ENCODE measurements around the gene SLC5A11.

DNA sequence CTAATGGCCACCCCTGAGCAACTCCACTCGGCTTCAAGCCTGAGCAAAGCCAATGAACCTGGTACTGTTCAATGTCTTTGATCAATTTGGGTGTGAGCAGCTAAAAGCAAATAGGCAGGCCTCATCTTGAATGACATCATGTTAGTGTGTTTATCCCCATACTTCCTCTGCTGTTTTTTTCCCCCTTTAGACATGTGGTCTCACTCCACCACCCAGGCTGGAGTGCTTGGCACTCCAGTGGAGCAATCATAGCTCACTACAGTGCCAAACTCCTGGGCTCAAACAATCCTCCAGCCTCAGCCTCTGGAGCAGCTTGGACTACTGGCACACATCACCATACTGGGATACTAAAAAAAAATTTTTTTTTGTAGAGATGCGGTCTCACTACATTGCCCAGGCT lies 94.0 kb downstream of the SLC5A11 start:
- no peak for TF ChIP-seq EZH2 (IDR thresholded peaks at IDR 0.05; ENCODE audit: low read length)
- TF ChIP-seq CTCF (optimal IDR thresholded peaks at IDR 0.05 in 1 of 3, IDR thresholded peaks at IDR 0.05 in 1 of 3, conservative IDR thresholded peaks at IDR 0.05 in 1 of 3; ENCODE audit: extremely low read depth in 1 of 3, insufficient read depth in 2 of 3, low read length in 3 of 3), result no peak

Measured in keratinocyte (primary cell).